ENCODE results near the gene MXRA7.

The MXRA7 gene

GRCh38 chr17:76682296-76682695 lies 28.5 kb downstream of the MXRA7 start:
- no peak for TF ChIP-seq CTCF (IDR thresholded peaks at IDR 0.05; ENCODE audit: low read depth, low read length)
- no peak overlapping the region for H3K4me3 ChIP-seq (ENCODE audit: low read depth, low read length)

GRCh38 chr17:76681222-76682137 lies 29.3 kb downstream of the MXRA7 start:
- no peak overlapping the region for H3K4me3 ChIP-seq (ENCODE audit: low read depth, low read length)
- peak; percentile 70 for TF ChIP-seq CTCF (IDR thresholded peaks at IDR 0.05; ENCODE audit: low read depth, low read length)

- no peak for TF ChIP-seq CTCF (IDR thresholded peaks at IDR 0.05; ENCODE audit: low read depth, low read length)
- no peak overlapping the region for H3K4me3 ChIP-seq (ENCODE audit: low read depth, low read length)
Observed at GRCh38 chr17:76679239-76679638, 31.5 kb downstream of the MXRA7 start.

- no peak for TF ChIP-seq CTCF (IDR thresholded peaks at IDR 0.05; ENCODE audit: low read depth, low read length)
- H3K4me3 ChIP-seq (ENCODE audit: low read depth, low read length), result no peak overlapping the region
Observed at GRCh38 chr17:76678330-76678729, 32.4 kb downstream of the MXRA7 start.

GRCh38 chr17:76677406-76677805 lies 33.4 kb downstream of the MXRA7 start:
- H3K4me3 ChIP-seq (ENCODE audit: low read depth, low read length), result no peak overlapping the region
- TF ChIP-seq CTCF (IDR thresholded peaks at IDR 0.05; ENCODE audit: low read depth, low read length), result no peak

- TF ChIP-seq CTCF (IDR thresholded peaks at IDR 0.05; ENCODE audit: low read depth, low read length), result no peak
Observed at GRCh38 chr17:76676629-76677028, 34.1 kb downstream of the MXRA7 start.

GRCh38 chr17:76675648-76676047 lies 35.1 kb downstream of the MXRA7 start:
- no peak for TF ChIP-seq CTCF (IDR thresholded peaks at IDR 0.05; ENCODE audit: low read depth, low read length)
- no peak overlapping the region for H3K4me3 ChIP-seq (ENCODE audit: low read depth, low read length)

More at GRCh38 chr17:76676629-76677028, 34.1 kb downstream of the MXRA7 start:
- no peak overlapping the region for H3K4me3 ChIP-seq (ENCODE audit: low read depth, low read length)
